ENCODE data around the gene STK36.

Gene STK36

GRCh38 chr2:218659988-218660358 lies 11.9 kb upstream of the STK36 start:
- no peak for DNase-seq

DNA sequence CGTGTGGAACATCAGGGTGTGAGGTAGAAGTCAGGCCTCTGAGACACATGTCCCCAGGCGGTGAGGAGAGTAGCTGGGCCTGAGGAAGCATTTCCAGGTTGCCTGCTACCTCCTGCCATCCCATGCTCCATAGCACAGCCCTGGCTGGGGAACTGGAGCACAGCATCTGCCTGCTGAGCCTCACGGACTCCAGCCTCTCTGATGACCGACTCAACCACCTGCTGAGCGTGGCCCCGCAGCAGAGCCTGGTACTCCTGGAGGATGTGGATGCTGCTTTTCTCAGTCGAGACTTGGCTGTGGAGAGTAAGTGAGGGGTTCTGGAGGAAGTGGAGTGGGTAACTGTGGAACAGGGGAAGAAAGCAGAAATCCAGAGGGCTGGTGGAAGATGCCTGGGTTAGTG lies 9.5 kb upstream of the STK36 start:
- DNase-seq = no peak

DNA sequence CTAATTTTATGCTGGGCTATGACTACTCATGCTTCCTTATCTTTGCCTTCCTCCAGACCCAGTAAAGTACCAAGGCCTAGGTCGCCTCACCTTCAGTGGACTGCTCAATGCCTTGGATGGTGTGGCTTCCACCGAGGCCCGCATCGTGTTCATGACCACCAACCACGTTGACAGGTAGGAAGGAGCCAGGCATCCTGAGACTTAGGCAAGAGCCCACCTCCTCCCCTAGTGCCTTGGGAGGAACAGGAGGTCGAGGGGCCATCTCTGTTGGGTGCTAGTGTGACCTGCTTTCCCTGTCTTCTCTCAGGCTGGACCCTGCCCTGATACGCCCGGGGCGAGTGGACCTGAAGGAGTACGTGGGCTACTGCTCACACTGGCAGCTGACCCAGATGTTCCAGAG lies 9.1 kb upstream of the STK36 start:
- DNase-seq = no peak

DNA sequence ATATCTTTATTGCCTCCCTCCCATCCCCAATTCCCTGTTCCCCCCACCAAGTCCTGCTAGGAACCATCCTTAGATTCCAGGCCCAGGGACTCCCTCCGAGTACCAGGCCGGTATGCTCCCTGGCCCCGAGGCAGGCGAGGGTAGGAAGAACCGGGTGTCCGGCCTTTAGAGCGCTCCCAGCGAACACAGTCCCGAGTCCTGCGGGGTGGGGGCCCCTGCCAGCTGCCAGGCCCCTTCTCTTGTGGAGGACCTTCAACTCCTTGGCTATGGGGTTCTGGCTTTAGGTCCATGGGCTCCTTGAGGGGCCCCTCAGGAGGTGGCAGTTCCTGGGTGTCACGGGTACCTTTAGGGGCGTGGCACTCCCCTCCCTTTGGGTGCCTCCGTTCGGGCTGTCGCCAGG lies 8.0 kb upstream of the STK36 start:
- DNase-seq = no peak

DNA sequence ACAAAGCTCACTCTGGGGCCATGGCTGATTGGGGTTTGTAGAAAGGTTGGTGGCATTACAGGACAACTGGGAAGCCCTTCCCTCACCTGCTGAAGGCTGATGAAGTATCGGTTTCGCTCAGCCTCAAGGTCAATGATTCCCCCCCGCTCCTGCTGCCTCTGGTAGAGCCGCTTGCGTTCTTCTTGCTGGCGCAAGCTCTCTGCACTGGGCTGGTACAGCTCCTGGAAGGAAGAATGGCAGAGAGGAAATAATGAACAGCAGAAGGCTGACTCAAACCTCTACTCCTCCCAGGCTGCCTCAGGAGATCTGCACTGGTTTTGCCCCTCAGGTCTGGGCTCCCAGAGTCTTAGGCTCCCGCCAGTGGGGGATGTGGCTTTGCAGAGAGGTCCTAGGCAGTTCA lies 7.2 kb upstream of the STK36 start:
- no peak for DNase-seq

- peak in 1 of 4 experiments; percentile 32 for DNase-seq
Measured at GRCh38 chr2:218671097-218671653, 711 bp upstream of the STK36 start.

GRCh38 chr2:218679119-218679518 lies 7.2 kb downstream of the STK36 start:
- DNase-seq = peak; percentile 89 to 97 (median 92)

- DNase-seq = no peak
Measured at GRCh38 chr2:218680061-218680460, 8.2 kb downstream of the STK36 start.

GRCh38 chr2:218687400-218688060 lies 15.6 kb downstream of the STK36 start:
- peak; percentile 81 to 91 (median 86) for DNase-seq

DNA sequence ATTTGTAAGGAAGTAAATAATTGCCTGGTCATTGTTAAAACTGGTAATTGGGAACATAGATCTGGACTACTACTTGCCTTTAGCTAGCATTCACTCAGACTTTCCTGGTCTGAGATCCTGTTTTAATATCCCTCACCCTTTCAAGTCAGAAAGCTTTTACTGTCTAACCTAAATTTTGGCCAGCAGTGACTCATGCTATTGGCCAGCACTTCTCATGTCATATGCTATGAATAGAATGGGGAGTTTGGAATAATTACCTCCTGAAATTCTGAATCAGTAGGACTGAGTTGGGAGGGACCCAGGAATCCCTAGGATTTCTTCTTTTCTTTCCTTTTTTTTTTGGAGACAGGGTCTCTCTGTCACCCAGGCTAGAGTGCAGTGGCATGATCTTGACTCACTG lies 19.3 kb downstream of the STK36 start:
- DNase-seq = no peak

GRCh38 chr2:218694405-218695145 lies 22.7 kb downstream of the STK36 start:
- no peak for DNase-seq

- DNase-seq = no peak
Measured at GRCh38 chr2:218698885-218699284, 27.0 kb downstream of the STK36 start.

GRCh38 chr2:218701806-218702205 lies 29.9 kb downstream of the STK36 start:
- no peak for DNase-seq

DNA sequence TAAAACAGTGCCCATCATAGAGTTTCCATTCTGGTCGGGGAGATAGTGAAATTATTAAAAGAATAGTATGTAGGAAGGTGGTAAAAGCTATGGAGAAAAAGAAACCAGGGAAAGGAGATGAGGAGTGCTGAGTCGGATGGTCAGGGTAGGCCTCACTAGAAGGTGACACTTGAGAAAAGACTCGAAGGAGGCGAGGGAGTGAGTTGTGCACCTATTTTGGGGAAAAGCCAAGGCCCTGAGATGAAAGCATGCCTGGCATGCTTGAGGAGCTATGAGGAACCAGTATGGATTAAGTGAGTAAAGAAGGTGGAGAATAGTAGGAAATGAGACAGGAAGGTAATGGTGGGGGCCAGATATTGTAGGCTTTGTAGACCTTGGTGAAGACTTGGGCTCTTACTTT lies 31.5 kb downstream of the STK36 start:
- no peak for DNase-seq

- DNase-seq = no peak
Measured at GRCh38 chr2:218708086-218708485, 36.2 kb downstream of the STK36 start.

DNA sequence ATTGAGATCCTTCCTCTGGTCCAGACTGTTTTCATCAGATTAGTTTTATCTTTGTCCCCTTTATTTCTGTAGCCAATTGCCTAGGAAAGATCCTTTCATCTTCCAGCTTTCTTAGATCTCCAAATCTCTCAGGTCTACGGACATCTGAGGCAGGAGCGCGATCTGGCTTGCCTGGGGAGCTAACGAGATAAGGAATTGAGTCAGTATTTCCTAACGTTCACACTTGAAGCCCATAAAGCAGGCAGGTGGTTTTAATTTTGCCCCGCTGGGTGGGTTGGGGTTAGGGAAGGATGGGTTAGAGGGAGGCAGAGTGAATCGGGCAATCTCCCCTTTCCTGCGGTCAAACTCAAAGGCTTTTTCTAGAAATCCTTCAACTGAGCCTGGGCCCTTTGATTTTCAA lies 38.0 kb downstream of the STK36 start:
- no peak for DNase-seq

DNA sequence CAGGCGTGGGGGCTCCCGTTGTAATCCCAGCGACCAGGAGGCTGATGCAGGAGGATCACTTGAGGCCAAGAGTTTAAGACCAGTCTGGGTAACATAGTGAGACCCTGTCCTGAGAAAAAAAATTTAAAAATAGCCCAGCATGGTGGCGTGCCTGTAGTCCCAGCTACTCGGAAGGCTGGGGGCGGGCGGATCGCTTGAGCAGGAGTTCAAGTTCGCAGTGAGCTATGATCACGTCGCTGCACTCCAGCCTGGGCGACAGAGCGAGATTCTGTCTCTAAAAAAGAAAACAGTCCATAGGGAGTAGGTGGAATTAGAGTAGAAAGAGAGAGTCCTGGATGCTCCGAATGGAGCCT lies 38.4 kb downstream of the STK36 start:
- no peak for DNase-seq

GRCh38 chr2:218710687-218711549 lies 39.0 kb downstream of the STK36 start, which contains the start of gene TTLL4:
TSS of gene TTLL4 (plus strand) at chr2:218710835. CDS start at chr2:218737677, 26,842 bp downstream.
- peak; percentile 99 to 100 (median 100) for DNase-seq

- DNase-seq = no peak
Measured at GRCh38 chr2:218711550-218711929, 39.7 kb downstream of the STK36 start.

- peak in 3 of 4 experiments; percentile 27 to 43 (median 38) for DNase-seq
Measured at GRCh38 chr2:218713922-218714321, 42.0 kb downstream of the STK36 start.

DNA sequence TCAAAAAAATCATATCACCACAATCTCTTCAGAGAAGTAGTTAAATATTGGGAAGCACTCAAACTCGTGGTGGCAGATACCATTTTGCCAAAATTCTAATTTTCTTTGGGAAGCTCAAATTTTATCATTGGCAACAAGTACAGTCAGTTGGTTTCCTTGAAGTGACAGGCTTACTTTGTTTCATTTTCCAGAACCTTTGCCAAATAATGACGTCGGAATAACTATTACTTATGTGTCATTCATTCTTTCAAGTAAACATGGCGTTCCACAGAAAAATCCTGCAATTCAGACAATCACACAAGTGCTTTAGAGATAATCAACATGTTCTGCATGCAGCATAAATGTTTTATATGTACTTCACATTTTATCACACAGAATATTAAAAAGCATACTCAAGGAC lies 44.2 kb downstream of the STK36 start:
- no peak for DNase-seq

GRCh38 chr2:218717262-218717661 lies 45.4 kb downstream of the STK36 start:
- DNase-seq = no peak

GRCh38 chr2:218718058-218718457 lies 46.2 kb downstream of the STK36 start:
- no peak for DNase-seq
